Aorta (tissue), 5 donors: ENCODE results near the gene SRD5A3. TPM values are rescaled to one million over a fixed set of nuclear protein-coding genes. Genes with fewer than 3 reads are reported as not detected.
"Not testable (repeated sequence)": the region's sequence is repeated elsewhere in the genome, so short reads cannot be mapped to it uniquely, and the experiment has no call there.

Experiments used
- ATAC-seq: fragments of 200-7000 bp; cut with Tn5 transposase; one replicate; pipeline ENCODE4 v1.9.1; 2022; ENCODE audit warnings: moderate library complexity; ENCODE audit not compliant: low FRiP score
- DNase-seq, 2 donors: peaks; one replicate each; pipeline ENCODE4 v3.0.0-alpha.2; 2020
- H3K27ac ChIP-seq, 2 donors: one replicate each; pipeline ENCODE4 v1.5.1; 2013; ENCODE audit warnings: low read length in 2 of 2, mild to moderate bottlenecking in 2 of 2, moderate library complexity in 2 of 2, control low read depth in 1 of 2, inconsistent platforms in 1 of 2, low read depth in 1 of 2
- H3K27me3 ChIP-seq, 2 donors: one replicate each; pipeline ENCODE4 v1.6.1; 2013; ENCODE audit warnings: control low read depth in 1 of 2, low read length in 1 of 2, mild to moderate bottlenecking in 1 of 2, moderate library complexity in 1 of 2; ENCODE audit not compliant: insufficient read depth in 2 of 2, control insufficient read depth in 1 of 2
- H3K36me3 ChIP-seq, 2 donors: one replicate each; pipeline ENCODE4 v1.6.1; 2013; ENCODE audit warnings: control low read depth in 1 of 2, low read length in 1 of 2, mild to moderate bottlenecking in 1 of 2; ENCODE audit not compliant: insufficient read depth in 2 of 2, control insufficient read depth in 1 of 2
- H3K4me1 ChIP-seq, 2 donors: one replicate each; pipeline ENCODE4 v1.6.1; 2013; ENCODE audit warnings: low read length in 2 of 2, control low read depth in 1 of 2, mild to moderate bottlenecking in 1 of 2, moderate library complexity in 1 of 2; ENCODE audit not compliant: insufficient read depth in 2 of 2, control insufficient read depth in 1 of 2
- H3K4me3 ChIP-seq, 2 donors: one replicate each; pipeline ENCODE4 v1.5.1; 2013; ENCODE audit warnings: low read length in 2 of 2, control low read depth in 1 of 2, mild to moderate bottlenecking in 1 of 2
- H3K9me3 ChIP-seq: one replicate; pipeline ENCODE4 v1.6.1; 2013; ENCODE audit warnings: mild to moderate bottlenecking, low read length; ENCODE audit not compliant: control insufficient read depth
- WGBS, 2 donors: extraction: QIAGEN DNeasy Blood & Tissue Kit; methylation state at CpG; one replicate each; pipeline ENCODE4 v1.1.7; 2013; 5-methylcytosine and 5-hydroxymethylcytosine counted together
- intact Hi-C, 2 donors: fragments of 100-400 bp; cut with DNase I; formaldehyde crosslinking; loops; one replicate each; pipeline versions ENCODE4 v1.14.2 to v1.15.0; 2022
- polyA plus RNA-seq, 2 donors: library from polyadenylated mRNA; stranded (reverse); fragments of 200-250 nt; gene quantifications; one replicate each; pipeline ENCODE4 v1.2.3, GENCODE V29; 2013
- total RNA-seq, 2 donors: library from RNA; stranded (reverse); fragmentation: NEBNext Ultra II Directional; extraction: Animal tissue kit (Norgen Biotek cat#: 25700); gene quantifications; one replicate each; pipeline ENCODE4 v1.2.1, GENCODE V29; 2021
- donor health status: healthy with polysubstance abuse.
- donor health status: Bipolar disorder and iron deficiency.
- donor health status: DM: no; HTN: no; CAD: no.
- donor health status: DM: no; HTN: no; CAD: no.
- donor health status: DM: yes; HTN: yes; CAD: no.

The SRD5A3 gene
- total and polyA plus RNA-seq, 4 donors: 6.1 to 11.7 (median 8.1) TPM

DNA sequence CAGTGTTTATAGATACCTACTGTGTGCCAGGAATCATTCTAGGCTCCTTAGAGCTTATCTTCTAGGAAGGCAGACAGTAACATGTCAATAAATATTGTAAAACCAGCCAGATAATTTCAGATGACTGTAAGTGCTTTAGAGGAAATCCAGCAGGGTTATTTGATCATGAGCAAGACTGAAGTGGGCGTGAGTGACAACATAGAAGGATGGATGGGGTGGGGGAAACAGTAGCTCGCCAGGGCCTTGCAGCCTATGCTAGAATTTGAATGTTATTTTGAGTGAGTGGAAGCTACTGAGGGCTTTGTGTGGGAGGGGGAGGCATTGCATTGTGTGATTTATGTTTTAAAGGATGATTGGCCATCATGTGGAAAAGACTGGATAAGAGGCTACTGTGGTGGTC, 6.7 kb downstream of the SRD5A3 start:
- no peaks in the 10 kb centered on the region for H3K36me3 ChIP-seq
- no peak for DNase-seq
- intact Hi-C loops: no loop called here
- ATAC-seq: no peak
- no peaks in the 10 kb centered on the region for H3K9me3 ChIP-seq
- H3K27me3 ChIP-seq: no peaks in the 10 kb centered on the region
- H3K4me1 ChIP-seq: no peaks in the 10 kb centered on the region
- H3K4me3 ChIP-seq: no peak overlapping the region
- H3K27ac ChIP-seq: no peak overlapping the region
- WGBS, 2 donors: 95 to 100% methylated on average over 2 of the region's 2 CpGs

DNA sequence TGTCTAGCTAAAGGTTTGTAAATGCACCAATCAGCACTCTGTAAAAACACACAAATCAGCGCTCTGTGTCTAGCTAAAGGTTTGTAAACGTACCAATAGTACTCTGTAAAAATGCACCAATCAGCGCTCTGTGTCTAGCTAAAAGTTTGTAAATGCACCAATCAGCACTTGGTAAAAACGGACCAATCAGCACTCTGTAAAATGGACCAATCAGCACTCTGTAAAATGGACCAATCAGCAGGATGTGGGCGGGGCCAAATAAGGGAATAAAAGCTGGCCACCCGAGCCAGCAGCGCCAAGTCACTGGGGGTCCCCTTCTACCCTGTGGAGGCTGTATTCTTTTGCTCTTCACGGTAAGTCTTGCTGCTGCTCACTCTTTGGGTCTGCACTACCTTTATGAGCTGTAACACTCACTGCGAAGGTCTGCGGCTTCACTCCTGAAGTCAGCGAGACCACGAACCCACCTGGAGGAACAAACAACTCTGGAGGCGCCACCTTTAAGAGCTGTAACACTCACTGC, 7.2 kb downstream of the SRD5A3 start:
- DNase-seq, H3K9me3 ChIP-seq, H3K36me3 ChIP-seq, H3K4me1 ChIP-seq, H3K27me3 ChIP-seq, H3K4me3 ChIP-seq, ATAC-seq, intact Hi-C loops, H3K27ac ChIP-seq: not testable (repeated sequence)
- 94 to 96% methylated on average over 13 of the region's 13 CpGs for WGBS, 2 donors

DNA sequence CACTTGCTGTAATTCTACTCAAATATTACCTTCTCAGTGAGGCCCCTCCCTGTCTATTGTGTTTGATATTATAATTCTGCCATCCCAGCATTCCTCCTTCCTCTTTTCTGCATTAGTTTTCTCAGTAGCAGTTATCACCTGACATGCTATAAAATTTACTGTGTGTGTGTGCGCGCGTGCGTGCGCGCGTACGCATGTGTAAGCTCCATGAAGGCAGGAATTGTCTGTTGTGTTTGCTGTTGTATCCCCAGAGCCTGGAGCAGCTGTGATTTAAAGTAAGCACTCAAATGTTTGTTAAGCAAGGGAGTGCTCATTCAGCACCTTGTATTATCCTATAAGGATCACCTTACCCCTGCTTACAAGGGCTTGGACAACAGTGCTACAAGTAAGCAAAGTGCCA, 8.6 kb downstream of the SRD5A3 start:
- Histone ChIP-seq H3K4me3 (no peak overlapping the region), H3K27me3 (no peaks in the 10 kb centered on the region), H3K4me1 (no peaks in the 10 kb centered on the region), H3K36me3 (no peaks in the 10 kb centered on the region), H3K27ac (no peak overlapping the region), H3K9me3 (no peaks in the 10 kb centered on the region)
- 93 to 94% methylated on average over 8 of the region's 8 CpGs for WGBS, 2 donors
- no peak for DNase-seq
- intact Hi-C loops: no loop called here
- no peak for ATAC-seq

DNA sequence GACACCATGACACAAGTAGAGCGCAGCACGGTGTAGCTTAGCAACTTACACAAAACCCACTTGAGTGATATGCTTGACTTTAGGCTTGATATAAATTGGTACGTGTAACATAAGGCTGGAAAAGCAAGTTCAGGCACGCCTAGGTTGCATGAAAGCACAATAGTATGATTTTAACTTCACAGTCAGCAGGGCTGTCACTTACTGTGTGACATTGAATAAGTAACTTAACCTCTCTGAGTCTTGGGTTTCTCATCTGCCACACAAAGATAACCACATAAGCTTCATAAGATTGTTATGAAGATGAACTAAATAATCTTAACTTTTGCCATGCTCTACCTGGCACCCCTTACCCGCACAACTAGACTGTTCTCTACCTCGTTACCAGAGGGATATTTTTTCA, 9.5 kb downstream of the SRD5A3 start:
- Histone ChIP-seq H3K4me3 (no peak overlapping the region), H3K4me1 (no peaks in the 10 kb centered on the region), H3K9me3 (no peaks in the 10 kb centered on the region), H3K27me3 (no peaks in the 10 kb centered on the region), H3K36me3 (no peaks in the 10 kb centered on the region), H3K27ac (no peak overlapping the region)
- intact Hi-C loops: no loop called here
- DNase-seq (no peak), ATAC-seq (no peak)
- WGBS, 2 donors: 77 to 80% methylated on average over 6 of the region's 6 CpGs

DNA sequence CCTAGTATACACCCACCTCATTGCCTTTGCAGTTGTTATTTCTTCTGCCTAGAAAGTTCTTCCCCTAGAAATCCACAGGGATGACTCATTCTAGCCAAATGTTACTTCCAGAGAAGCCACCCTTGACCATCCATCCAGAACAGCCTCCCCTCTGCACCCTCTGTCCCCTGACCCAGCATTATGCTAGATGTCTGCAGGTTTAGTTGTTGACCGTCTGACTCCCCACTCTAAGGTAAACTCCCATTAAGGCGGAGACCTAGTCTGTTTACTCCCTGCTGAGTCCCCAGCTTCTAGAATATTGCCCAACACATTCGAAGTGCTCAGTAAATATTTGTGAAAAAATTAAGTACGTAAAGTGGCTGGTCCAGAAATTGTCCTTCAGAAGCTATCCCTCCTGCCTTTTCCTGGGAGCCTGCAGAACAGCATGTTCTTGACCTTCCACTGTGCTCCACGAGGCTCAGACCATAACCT, 11.0 kb downstream of the SRD5A3 start:
- no peaks in the 10 kb centered on the region for H3K27me3 ChIP-seq
- H3K4me1 ChIP-seq: no peaks in the 10 kb centered on the region
- H3K9me3 ChIP-seq: no peaks in the 10 kb centered on the region
- H3K4me3 ChIP-seq: no peak overlapping the region
- ATAC-seq (no peak), DNase-seq (no peak)
- intact Hi-C loops: no loop called here
- H3K27ac ChIP-seq: peak overlapping the region in 1 of 2 donors; percentile 30
- 89 to 95% methylated on average over 5 of the region's 5 CpGs for WGBS, 2 donors
- no peaks in the 10 kb centered on the region for H3K36me3 ChIP-seq

DNA sequence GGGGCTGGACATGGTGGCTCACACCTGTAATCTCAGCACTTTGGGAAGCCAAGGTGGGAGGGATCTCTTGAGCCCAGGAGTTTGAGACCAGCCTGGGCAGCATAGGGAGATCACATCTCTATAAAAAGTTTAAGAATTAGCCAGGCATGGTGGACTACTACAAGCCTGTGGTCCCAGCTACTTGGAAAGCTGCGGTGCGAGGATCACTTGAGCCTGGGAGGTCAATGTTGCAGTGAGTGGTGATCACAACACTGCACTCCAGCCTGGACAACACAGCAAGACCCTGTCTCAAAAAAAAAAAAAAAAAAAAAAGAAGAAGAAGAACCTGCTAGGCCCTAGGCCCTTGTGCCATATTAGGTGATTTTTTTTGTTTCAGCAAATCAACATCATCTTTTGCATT, 12.2 kb downstream of the SRD5A3 start:
- no peak for ATAC-seq
- H3K9me3 ChIP-seq: no peaks in the 10 kb centered on the region
- H3K36me3 ChIP-seq: no peaks in the 10 kb centered on the region
- intact Hi-C loops: loop anchor here in 1 of 2 donors (2.0 kb wide), 1 partner anchor 39 kb away; no protein-coding TSS in a partner anchor
- H3K27me3 ChIP-seq: no peaks in the 10 kb centered on the region
- 97 to 98% methylated on average over 2 of the region's 2 CpGs for WGBS, 2 donors
- DNase-seq: no peak
- no peak overlapping the region for H3K4me3 ChIP-seq
- no peaks in the 10 kb centered on the region for H3K4me1 ChIP-seq
- H3K27ac ChIP-seq: peak overlapping the region; percentile 33 to 37

DNA sequence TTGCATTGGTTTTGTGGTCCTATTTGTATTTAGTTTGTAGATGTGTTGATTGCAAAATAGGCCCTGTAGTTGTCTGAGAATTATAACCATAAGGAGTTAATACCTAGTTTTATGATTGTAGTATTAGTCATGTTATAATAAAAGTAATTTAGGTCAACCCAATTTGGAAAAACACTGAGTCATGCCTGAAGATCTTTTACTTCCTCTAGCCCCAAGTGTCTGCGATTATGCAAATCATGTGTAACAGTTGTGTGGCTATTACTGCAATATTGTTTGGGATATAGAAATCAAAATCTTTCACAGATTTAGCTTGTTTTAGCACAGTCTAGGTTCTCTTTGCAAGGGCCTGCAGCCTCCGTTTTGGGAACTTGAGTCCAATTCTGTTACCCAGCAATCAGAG, 12.6 kb downstream of the SRD5A3 start:
- H3K9me3 ChIP-seq: no peaks in the 10 kb centered on the region
- DNase-seq (no peak), ATAC-seq (peak; percentile 89)
- intact Hi-C loops: loop anchor here in 1 of 2 donors (2.0 kb wide), 1 partner anchor 38 kb away; no protein-coding TSS in a partner anchor
- H3K4me3 ChIP-seq: no peak overlapping the region
- no peaks in the 10 kb centered on the region for H3K4me1 ChIP-seq
- WGBS, 2 donors: 2% methylated on average over 2 of the region's 2 CpGs
- no peaks in the 10 kb centered on the region for H3K36me3 ChIP-seq
- no peaks in the 10 kb centered on the region for H3K27me3 ChIP-seq
- H3K27ac ChIP-seq: peak overlapping the region; percentile 17 to 85

DNA sequence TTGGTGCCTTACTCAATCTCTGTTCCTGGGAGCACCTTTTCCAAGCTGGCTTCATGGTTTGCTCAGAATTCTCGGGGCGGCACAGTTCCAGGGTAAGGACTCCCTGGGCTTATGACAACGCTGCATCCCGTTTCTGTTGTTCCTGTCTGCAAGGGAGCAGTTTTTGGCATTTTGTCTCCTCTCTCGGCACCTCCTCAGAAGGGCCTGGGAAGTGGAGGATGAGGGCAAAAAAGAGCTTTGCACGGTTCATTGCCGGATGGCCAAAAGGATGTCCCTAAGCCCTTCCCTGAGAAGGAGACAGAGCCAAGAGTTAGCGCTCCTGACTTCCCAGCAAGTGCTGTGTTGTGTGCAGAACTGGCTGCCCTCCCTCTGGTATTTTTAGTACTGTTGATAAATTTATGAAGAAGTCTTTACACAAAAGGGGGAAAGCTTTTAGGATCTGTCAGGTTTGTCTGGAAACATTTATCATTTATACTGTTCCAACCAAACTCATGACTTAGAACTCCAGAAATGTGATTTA, 13.4 kb downstream of the SRD5A3 start:
- H3K4me1 ChIP-seq: no peaks in the 10 kb centered on the region
- H3K36me3 ChIP-seq: no peaks in the 10 kb centered on the region
- no peaks in the 10 kb centered on the region for H3K27me3 ChIP-seq
- no peak overlapping the region for H3K4me3 ChIP-seq
- WGBS, 2 donors: 6 to 7% methylated on average over 8 of the region's 8 CpGs
- DNase-seq (peak in 1 of 2 donors; percentile 60), ATAC-seq (peak; percentile 84)
- no peaks in the 10 kb centered on the region for H3K9me3 ChIP-seq
- H3K27ac ChIP-seq: peak overlapping the region; percentile 85 to 99
- intact Hi-C loops: loop anchor here in 1 of 2 donors (2.0 kb wide), 1 partner anchor 37 kb away; no protein-coding TSS in a partner anchor

DNA sequence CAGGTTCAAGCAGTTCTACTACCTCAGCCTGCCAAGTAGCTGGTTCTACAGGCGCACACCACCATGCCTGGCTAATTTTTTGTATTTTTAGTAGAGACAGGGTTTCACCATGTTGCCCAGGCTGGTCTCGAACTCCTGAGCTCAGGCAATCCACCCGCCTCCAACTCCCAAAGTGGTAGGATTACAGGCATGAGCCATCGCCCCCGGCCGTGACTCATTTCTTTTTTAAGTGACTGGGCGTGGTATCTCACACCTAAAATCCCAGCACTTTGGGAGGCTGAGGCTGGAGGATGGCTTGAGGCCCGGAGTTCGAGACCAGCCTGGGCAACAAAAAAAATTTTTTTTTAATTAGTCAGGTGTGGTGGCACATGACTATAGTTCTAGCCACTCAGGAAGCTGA, 16.9 kb downstream of the SRD5A3 start:
- H3K27ac ChIP-seq, ATAC-seq, H3K9me3 ChIP-seq, H3K27me3 ChIP-seq, H3K36me3 ChIP-seq, H3K4me3 ChIP-seq, intact Hi-C loops, H3K4me1 ChIP-seq, DNase-seq: not testable (repeated sequence)
- 93 to 95% methylated on average over 9 of the region's 9 CpGs for WGBS, 2 donors
